Hepatocyte (in vitro differentiated cells): ENCODE results near the gene ART3. TPM values are rescaled to one million over a fixed set of nuclear protein-coding genes. Genes with fewer than 3 reads are reported as not detected.

Source experiments
- DNase-seq: peaks from one replicate; pipeline ENCODE4 v3.0.0-alpha.2; 2016; ENCODE audit warnings: low spot score
- H2AFZ ChIP-seq: fragments of 200-600 bp; sonication (generic); 2 replicates; pipeline ENCODE4 v1.6.0; 2016; ENCODE audit warnings: antibody characterized with exemption, mild to moderate bottlenecking
- H3K27ac ChIP-seq: fragments of 200-600 bp; sonication (generic); 2 replicates; pipeline ENCODE4 v1.5.1; 2016; ENCODE audit warnings: mild to moderate bottlenecking
- H3K27me3 ChIP-seq: fragments of 200-600 bp; sonication (generic); 2 replicates; pipeline ENCODE4 v1.6.1; 2016
- H3K36me3 ChIP-seq: fragments of 200-600 bp; sonication (generic); replicated peaks from 2 replicates; pipeline ENCODE4 v1.5.1; 2016; ENCODE audit warnings: low read depth; ENCODE audit not compliant: insufficient read depth
- H3K4me1 ChIP-seq: fragments of 200-600 bp; sonication (generic); 2 replicates; pipeline ENCODE4 v1.5.1; 2016; ENCODE audit warnings: mild to moderate bottlenecking, moderate library complexity; ENCODE audit not compliant: insufficient read depth
- H3K4me2 ChIP-seq: fragments of 200-600 bp; sonication (generic); 2 replicates; pipeline ENCODE4 v1.6.0; 2016
- H3K4me3 ChIP-seq: fragments of 200-600 bp; sonication (generic); 2 replicates; pipeline ENCODE4 v1.5.1; 2016; ENCODE audit warnings: mild to moderate bottlenecking
- H3K79me2 ChIP-seq: fragments of 200-600 bp; sonication (generic); 2 replicates; pipeline ENCODE4 v1.6.0; 2017; ENCODE audit warnings: mild to moderate bottlenecking
- H3K9me2 ChIP-seq: fragments of 200-600 bp; sonication (generic); replicated peaks from 2 replicates; pipeline ENCODE4 v1.6.0; 2017; ENCODE audit warnings: mild to moderate bottlenecking; ENCODE audit not compliant: insufficient read depth
- H3K9me3 ChIP-seq: fragments of 200-600 bp; sonication (generic); 2 replicates; pipeline ENCODE4 v1.5.1; 2016; ENCODE audit warnings: low read depth, mild to moderate bottlenecking
- H4K20me1 ChIP-seq: fragments of 200-600 bp; sonication (generic); 2 replicates; pipeline ENCODE4 v1.6.0; 2016; ENCODE audit warnings: mild to moderate bottlenecking; ENCODE audit not compliant: insufficient read depth, poor library complexity, severe bottlenecking
- EZH2 ChIP-seq: fragments of 200-600 bp; sonication (generic); IDR thresholded peaks from 2 replicates; pipeline ENCODE4 v1.6.1; 2016; ENCODE audit warnings: antibody characterized with exemption, mild to moderate bottlenecking, borderline replicate concordance
- EZH2phosphoT487 ChIP-seq: fragments of 200-600 bp; sonication (generic); IDR thresholded peaks from one replicate; pipeline ENCODE4 v1.6.1; 2018; ENCODE audit warnings: antibody characterized with exemption, mild to moderate bottlenecking, low read depth, moderate library complexity; ENCODE audit not compliant: unreplicated experiment, severe bottlenecking
- WGBS: methylation state at CpG from one replicate; pipeline ENCODE4 v1.1.6; 2016; ENCODE audit warnings: low lambda C conversion rate; ENCODE audit errors: missing lambda C conversion rate; 5-methylcytosine and 5-hydroxymethylcytosine counted together
- polyA plus RNA-seq: library from polyadenylated mRNA; unstranded; fragments of >200 nt; fragmentation: Nextera tagmentation; extraction: Ambion mirVana; gene quantifications from 2 replicates; pipeline ENCODE4 v1.2.1, GENCODE V29; 2016
- total RNA-seq: library from RNA; depleted of rRNA; stranded (reverse); fragments of >200 nt; gene quantifications from 2 replicates; pipeline ENCODE4 v1.2.3, GENCODE V29; 2014
- TF ChIP-seq, protein P1 (sequence below): fragments of 200-600 bp; sonication (generic); IDR thresholded peaks from 2 replicates; pipeline ENCODE4 v1.5.1; 2016; ENCODE audit warnings: antibody characterized with exemption, mild to moderate bottlenecking; ENCODE audit not compliant: poor library complexity

ART3 gene
- total and polyA plus RNA-seq, 2 experiments from 2014 or later = 0.90 to 2.8 TPM

DNA sequence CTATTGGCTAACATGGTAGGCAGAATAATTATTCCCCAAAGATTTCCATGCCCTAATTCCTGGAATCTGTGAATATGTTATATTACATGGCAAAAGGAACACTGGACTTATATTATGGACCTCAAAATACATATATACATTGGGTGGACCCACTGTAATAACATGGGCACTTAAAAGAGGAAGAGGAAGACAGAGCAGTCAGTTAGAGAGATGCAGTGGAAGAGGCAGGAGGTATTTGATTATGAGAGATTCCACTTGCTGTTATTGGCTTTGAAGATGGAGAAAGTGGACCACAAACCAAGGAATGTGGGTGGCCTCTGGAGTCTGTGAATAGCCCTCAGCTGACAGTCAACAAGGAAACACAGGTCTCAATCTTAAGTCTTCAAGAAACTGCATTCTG lies 14.0 kb upstream of the ART3 start:
- H3K79me2 ChIP-seq = no peaks in the 10 kb centered on the region
- no peaks in the 10 kb centered on the region for H3K9me2 ChIP-seq
- H3K9me3 ChIP-seq = no peaks in the 10 kb centered on the region
- H3K4me2 ChIP-seq = no peak overlapping the region
- no peaks in the 10 kb centered on the region for H3K27me3 ChIP-seq
- no peaks in the 10 kb centered on the region for H3K36me3 ChIP-seq
- no peak overlapping the region for H3K27ac ChIP-seq
- DNase-seq = no peak
- TF ChIP-seq EZH2phosphoT487 (no peak), EZH2 (no peak)
- TF ChIP-seq, protein P1, sequence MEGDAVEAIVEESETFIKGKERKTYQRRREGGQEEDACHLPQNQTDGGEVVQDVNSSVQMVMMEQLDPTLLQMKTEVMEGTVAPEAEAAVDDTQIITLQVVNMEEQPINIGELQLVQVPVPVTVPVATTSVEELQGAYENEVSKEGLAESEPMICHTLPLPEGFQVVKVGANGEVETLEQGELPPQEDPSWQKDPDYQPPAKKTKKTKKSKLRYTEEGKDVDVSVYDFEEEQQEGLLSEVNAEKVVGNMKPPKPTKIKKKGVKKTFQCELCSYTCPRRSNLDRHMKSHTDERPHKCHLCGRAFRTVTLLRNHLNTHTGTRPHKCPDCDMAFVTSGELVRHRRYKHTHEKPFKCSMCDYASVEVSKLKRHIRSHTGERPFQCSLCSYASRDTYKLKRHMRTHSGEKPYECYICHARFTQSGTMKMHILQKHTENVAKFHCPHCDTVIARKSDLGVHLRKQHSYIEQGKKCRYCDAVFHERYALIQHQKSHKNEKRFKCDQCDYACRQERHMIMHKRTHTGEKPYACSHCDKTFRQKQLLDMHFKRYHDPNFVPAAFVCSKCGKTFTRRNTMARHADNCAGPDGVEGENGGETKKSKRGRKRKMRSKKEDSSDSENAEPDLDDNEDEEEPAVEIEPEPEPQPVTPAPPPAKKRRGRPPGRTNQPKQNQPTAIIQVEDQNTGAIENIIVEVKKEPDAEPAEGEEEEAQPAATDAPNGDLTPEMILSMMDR = no peak
- H3K4me3 ChIP-seq = no peak overlapping the region
- H2AFZ ChIP-seq = no peak overlapping the region
- no peaks in the 10 kb centered on the region for H4K20me1 ChIP-seq
- H3K4me1 ChIP-seq = no peaks in the 10 kb centered on the region

DNA sequence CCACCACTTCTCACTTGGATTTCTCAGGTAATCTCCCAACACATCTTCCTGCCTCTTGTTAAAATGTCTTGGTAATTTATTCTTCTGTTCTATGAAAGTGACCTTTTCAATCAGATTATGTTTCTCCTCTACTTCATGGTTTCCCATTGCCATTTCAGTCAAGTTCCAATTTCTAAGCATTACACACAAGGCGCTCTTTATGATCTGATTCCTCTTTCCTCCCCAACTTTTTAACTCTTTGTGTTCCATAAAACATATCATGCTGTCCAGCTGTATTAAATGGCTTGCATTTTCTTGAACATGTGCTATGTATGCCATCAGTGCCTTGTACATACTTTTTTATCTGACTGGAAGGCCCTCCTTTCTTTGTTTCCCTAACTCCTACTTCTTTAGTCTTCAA lies 13.1 kb upstream of the ART3 start:
- Histone ChIP-seq H3K4me1 (no peaks in the 10 kb centered on the region), H4K20me1 (no peaks in the 10 kb centered on the region), H3K27me3 (no peaks in the 10 kb centered on the region), H3K4me3 (no peak overlapping the region), H2AFZ (no peak overlapping the region), H3K9me2 (no peaks in the 10 kb centered on the region), H3K4me2 (no peak overlapping the region), H3K79me2 (no peaks in the 10 kb centered on the region), H3K27ac (no peak overlapping the region), H3K9me3 (no peaks in the 10 kb centered on the region), H3K36me3 (no peaks in the 10 kb centered on the region)
- WGBS = 59% methylated on average over 1 of the region's 1 CpG
- DNase-seq = no peak
- TF ChIP-seq, protein P1 = no peak
- TF ChIP-seq EZH2 (no peak), EZH2phosphoT487 (no peak)

DNA sequence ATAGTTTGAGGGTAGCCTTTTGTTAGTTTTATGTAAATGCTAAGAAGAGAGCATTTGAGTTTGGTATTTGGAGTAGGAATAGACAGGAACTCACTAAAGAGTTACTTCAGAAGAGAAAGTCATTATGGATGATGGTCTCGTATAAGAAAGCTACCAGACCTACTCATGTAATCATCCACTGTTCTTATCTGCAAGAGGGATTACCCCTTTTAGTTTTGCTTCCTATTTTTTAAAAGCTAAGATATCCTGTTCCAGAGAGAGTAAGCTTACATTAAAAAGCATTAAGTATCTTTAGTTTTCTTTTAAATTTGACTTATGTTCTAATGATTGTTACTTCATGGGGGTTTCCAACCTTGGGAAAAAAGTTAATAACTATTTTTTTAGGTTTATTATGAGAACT lies 12.5 kb upstream of the ART3 start:
- H3K27ac ChIP-seq = no peak overlapping the region
- no peak overlapping the region for H2AFZ ChIP-seq
- no peaks in the 10 kb centered on the region for H3K27me3 ChIP-seq
- 39% methylated on average over 1 of the region's 1 CpG for WGBS
- no peaks in the 10 kb centered on the region for H4K20me1 ChIP-seq
- H3K9me2 ChIP-seq = no peaks in the 10 kb centered on the region
- no peaks in the 10 kb centered on the region for H3K4me1 ChIP-seq
- no peak for TF ChIP-seq EZH2
- no peak for TF ChIP-seq EZH2phosphoT487
- TF ChIP-seq, protein P1 = no peak
- H3K79me2 ChIP-seq = no peaks in the 10 kb centered on the region
- H3K9me3 ChIP-seq = no peaks in the 10 kb centered on the region
- H3K4me2 ChIP-seq = no peak overlapping the region
- no peak overlapping the region for H3K4me3 ChIP-seq
- DNase-seq = no peak
- no peaks in the 10 kb centered on the region for H3K36me3 ChIP-seq

DNA sequence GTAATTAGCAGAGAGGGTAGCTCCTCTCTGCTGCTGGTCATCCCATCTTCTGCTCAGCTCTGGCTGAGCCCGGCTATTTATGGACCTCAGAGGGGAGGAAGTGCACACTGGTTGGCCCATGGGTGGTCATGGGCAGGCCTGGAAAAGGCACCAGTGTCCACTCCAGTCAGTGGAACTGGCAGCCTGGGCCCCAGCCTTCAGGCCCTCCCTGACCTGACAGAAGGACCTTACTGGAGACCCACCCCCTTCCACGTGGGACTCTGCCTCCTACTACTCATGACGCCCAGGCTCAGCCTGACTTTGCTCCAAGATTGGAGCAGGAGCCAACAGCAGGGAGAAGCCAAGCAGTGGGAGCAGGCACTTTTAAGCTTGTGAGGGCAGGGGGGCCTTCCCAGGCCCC lies 8.0 kb upstream of the ART3 start:
- no peaks in the 10 kb centered on the region for H3K9me3 ChIP-seq
- H4K20me1 ChIP-seq = no peaks in the 10 kb centered on the region
- no peaks in the 10 kb centered on the region for H3K79me2 ChIP-seq
- no peaks in the 10 kb centered on the region for H3K4me1 ChIP-seq
- no peaks in the 10 kb centered on the region for H3K9me2 ChIP-seq
- TF ChIP-seq EZH2 = no peak
- TF ChIP-seq, protein P1 = no peak
- TF ChIP-seq EZH2phosphoT487 = no peak
- no peak overlapping the region for H3K4me3 ChIP-seq
- H3K36me3 ChIP-seq = no peaks in the 10 kb centered on the region
- no peak overlapping the region for H2AFZ ChIP-seq
- no peak for DNase-seq
- H3K4me2 ChIP-seq = no peak overlapping the region
- H3K27ac ChIP-seq = no peak overlapping the region
- WGBS = 82% methylated on average over 3 of the region's 3 CpGs
- no peaks in the 10 kb centered on the region for H3K27me3 ChIP-seq
